Esophagus (tissue), 2 donors: ENCODE data around the gene FEV. TPM values are rescaled to one million over a fixed set of nuclear protein-coding genes. Genes with fewer than 3 reads are reported as not detected.

Source experiments
- H3K27ac ChIP-seq, 2 donors: one replicate each; pipeline ENCODE4 v1.5.1; 2013; ENCODE audit warnings: low read depth in 2 of 2, mild to moderate bottlenecking in 2 of 2, inconsistent platforms in 1 of 2, low read length in 1 of 2, moderate library complexity in 1 of 2
- H3K27me3 ChIP-seq, 2 donors: one replicate each; pipeline ENCODE4 v1.6.1; 2013; ENCODE audit warnings: low read length in 2 of 2, control low read depth in 1 of 2, mild to moderate bottlenecking in 1 of 2; ENCODE audit not compliant: insufficient read depth in 2 of 2, control insufficient read depth in 1 of 2
- H3K36me3 ChIP-seq, 2 donors: one replicate each; pipeline ENCODE4 v1.6.1; 2013; ENCODE audit warnings: low read length in 1 of 2; ENCODE audit not compliant: control insufficient read depth in 2 of 2, insufficient read depth in 2 of 2
- H3K4me1 ChIP-seq, 2 donors: one replicate each; pipeline ENCODE4 v1.6.1; 2013; ENCODE audit warnings: low read length in 1 of 2; ENCODE audit not compliant: control insufficient read depth in 2 of 2, insufficient read depth in 2 of 2
- H3K4me3 ChIP-seq, 2 donors: one replicate each; pipeline ENCODE4 v1.5.1; 2013; ENCODE audit warnings: low read length in 2 of 2, mild to moderate bottlenecking in 2 of 2, low read depth in 1 of 2, moderate library complexity in 1 of 2
- H3K9me3 ChIP-seq, 2 donors: one replicate each; pipeline ENCODE4 v1.6.1; 2013; ENCODE audit warnings: mild to moderate bottlenecking in 2 of 2, low read depth in 1 of 2, low read length in 1 of 2, moderate library complexity in 1 of 2; ENCODE audit not compliant: control insufficient read depth in 2 of 2, insufficient read depth in 1 of 2
- WGBS, 2 donors: extraction: QIAGEN DNeasy Blood & Tissue Kit; methylation state at CpG; one replicate each; pipeline ENCODE4 v1.1.7; 2013; 5-methylcytosine and 5-hydroxymethylcytosine counted together
- polyA plus RNA-seq, 2 donors: library from polyadenylated mRNA; stranded (reverse); fragments of 200-250 nt; gene quantifications; one replicate each; pipeline ENCODE4 v1.2.3, GENCODE V29; 2013
- donor health status: healthy with polysubstance abuse.
- donor health status: Bipolar disorder and iron deficiency.

Gene FEV
- polyA plus RNA-seq: not detected

DNA sequence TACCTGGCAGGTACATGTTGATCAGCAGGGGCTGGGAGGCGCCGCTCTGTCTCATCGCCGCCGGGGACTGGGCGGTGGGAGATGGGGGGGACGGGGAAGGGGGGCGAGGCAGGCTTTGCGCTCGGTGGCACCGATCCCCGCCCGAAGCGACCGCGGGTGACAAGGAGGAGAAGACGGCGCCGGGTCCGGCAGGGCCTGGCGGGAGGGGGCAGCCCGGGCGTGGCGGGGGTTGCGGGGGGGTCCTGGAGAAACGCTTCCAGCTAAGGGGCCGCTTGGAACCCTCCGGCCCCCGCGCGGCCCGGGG, at the start of gene FEV:
FEV (minus strand) TSS at position 164 of the 304 bp plus-strand sequence; CDS start at position 55, 109 bp downstream.
- Histone ChIP-seq H3K36me3 (no peaks in the 10 kb centered on the region), H3K27ac (no peak within 1 kb of the TSS), H3K4me1 (peaks cover 13 to 14% of the 10 kb centered on the region in 2 donors), H3K4me3 (no peak within 1 kb of the TSS), H3K27me3 (peaks cover 14 to 49% of the 10 kb centered on the region in 2 donors), H3K9me3 (peaks cover 0 to 4% of the 10 kb centered on the region in 2 donors)
- 1 to 3% methylated on average over 31 to 32 of the region's 32 CpGs for WGBS, 2 donors

DNA sequence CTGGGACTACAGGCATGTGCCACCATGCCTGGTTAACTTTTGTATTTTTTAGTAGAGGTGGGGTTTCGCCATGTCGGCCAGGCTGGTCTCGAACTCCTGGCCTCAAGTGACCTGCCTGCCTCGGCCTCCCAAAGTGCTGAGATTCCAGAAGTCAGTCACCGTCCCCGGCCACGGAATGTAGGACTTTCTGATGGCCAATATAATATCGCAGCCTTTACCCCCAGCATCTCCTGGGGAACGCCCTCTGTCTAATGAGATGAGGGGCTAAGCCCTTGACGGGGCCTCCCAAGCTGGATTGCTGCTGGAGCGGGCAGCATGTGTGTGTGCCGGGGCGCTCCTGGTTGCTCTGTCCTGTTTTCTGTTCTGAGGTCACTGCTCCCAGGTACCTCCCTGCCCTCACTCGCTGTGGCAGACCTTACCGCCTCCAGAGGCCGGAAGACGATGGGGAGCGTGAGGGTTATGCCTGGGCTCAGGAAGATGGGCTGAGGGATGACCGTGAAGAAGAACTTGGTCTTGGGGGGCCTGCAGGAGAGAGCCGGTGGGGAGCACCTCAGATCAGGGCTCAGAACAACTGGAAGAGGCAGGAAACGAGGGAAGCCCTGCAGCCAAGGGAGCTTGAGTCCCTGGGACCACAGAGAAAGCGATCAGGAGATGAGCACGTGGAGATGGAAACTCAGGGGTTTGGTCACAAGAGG, 47.2 kb upstream of the FEV start:
- WGBS, 2 donors: 82% methylated on average over 23 of the region's 23 CpGs
- H3K4me3 ChIP-seq: no peak overlapping the region
- no peaks in the 10 kb centered on the region for H3K27me3 ChIP-seq
- no peaks in the 10 kb centered on the region for H3K9me3 ChIP-seq
- no peaks in the 10 kb centered on the region for H3K4me1 ChIP-seq
- H3K27ac ChIP-seq: no peak overlapping the region
- no peaks in the 10 kb centered on the region for H3K36me3 ChIP-seq

GRCh38 chr2:219031005-219031738, 46.2 kb upstream of the FEV start:
- H3K27me3 ChIP-seq: no peaks in the 10 kb centered on the region
- H3K27ac ChIP-seq: no peak overlapping the region
- no peaks in the 10 kb centered on the region for H3K9me3 ChIP-seq
- WGBS, 2 donors: 77 to 85% methylated on average over 16 to 21 of the region's 21 CpGs
- no peak overlapping the region for H3K4me3 ChIP-seq
- H3K4me1 ChIP-seq: no peaks in the 10 kb centered on the region
- H3K36me3 ChIP-seq: no peaks in the 10 kb centered on the region

- no peaks in the 10 kb centered on the region for H3K27me3 ChIP-seq
- H3K4me1 ChIP-seq: no peaks in the 10 kb centered on the region
- no peaks in the 10 kb centered on the region for H3K36me3 ChIP-seq
- 70 to 74% methylated on average over 15 to 16 of the region's 16 CpGs for WGBS, 2 donors
- no peaks in the 10 kb centered on the region for H3K9me3 ChIP-seq
- no peak overlapping the region for H3K4me3 ChIP-seq
- H3K27ac ChIP-seq: no peak overlapping the region
These were observed 45.4 kb upstream of the FEV start for GRCh38 chr2:219030177-219030940.

DNA sequence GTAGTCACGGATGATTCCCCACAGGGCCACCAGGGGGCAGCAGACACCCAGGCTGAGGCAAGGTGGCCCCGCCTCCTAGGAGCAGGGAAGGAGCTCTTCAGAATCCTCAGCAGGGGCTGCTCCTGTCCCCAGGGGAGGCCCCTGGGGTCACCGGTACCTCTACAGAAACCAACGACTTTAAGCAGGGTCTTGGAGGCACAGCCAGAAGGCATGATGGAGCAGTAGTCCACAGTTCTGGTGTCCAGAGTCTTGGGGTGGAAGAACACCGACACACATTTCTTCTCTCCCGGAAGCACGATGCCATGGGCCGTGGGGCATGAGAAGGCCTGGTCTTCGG, 44.8 kb upstream of the FEV start:
- Histone ChIP-seq H3K36me3 (no peaks in the 10 kb centered on the region), H3K27me3 (no peaks in the 10 kb centered on the region), H3K9me3 (no peaks in the 10 kb centered on the region), H3K27ac (no peak overlapping the region), H3K4me1 (no peaks in the 10 kb centered on the region), H3K4me3 (no peak overlapping the region)
- WGBS, 2 donors: 30 to 38% methylated on average over 9 of the region's 9 CpGs

GRCh38 chr2:219028996-219029828, 44.2 kb upstream of the FEV start:
- H3K27ac ChIP-seq: no peak overlapping the region
- no peak overlapping the region for H3K4me3 ChIP-seq
- H3K36me3 ChIP-seq: no peaks in the 10 kb centered on the region
- H3K4me1 ChIP-seq: no peaks in the 10 kb centered on the region
- 72 to 76% methylated on average over 13 of the region's 13 CpGs for WGBS, 2 donors
- H3K27me3 ChIP-seq: no peaks in the 10 kb centered on the region
- H3K9me3 ChIP-seq: no peaks in the 10 kb centered on the region

DNA sequence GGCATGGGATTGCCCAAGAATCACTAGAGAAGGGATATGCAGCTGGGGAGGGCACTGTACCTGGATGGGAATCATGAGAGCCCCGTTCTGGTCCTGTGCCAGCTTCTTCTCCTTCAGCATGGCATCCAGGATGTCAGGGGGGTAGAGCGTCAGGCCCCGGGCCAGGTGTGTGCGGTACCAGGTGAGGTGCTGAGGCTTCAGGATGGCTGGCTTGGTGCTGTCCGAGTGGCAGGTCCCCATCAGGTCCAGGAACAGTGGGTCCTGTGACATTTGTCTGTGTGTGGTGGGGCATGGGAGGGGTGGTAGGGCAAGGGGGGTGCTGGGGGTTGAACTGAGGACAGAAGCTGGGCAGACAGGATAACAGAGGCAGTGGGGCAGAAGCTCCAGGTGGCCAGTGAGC, 43.2 kb upstream of the FEV start:
- Histone ChIP-seq H3K27me3 (no peaks in the 10 kb centered on the region), H3K9me3 (no peaks in the 10 kb centered on the region)
- WGBS, 2 donors: 69 to 70% methylated on average over 5 of the region's 5 CpGs

DNA sequence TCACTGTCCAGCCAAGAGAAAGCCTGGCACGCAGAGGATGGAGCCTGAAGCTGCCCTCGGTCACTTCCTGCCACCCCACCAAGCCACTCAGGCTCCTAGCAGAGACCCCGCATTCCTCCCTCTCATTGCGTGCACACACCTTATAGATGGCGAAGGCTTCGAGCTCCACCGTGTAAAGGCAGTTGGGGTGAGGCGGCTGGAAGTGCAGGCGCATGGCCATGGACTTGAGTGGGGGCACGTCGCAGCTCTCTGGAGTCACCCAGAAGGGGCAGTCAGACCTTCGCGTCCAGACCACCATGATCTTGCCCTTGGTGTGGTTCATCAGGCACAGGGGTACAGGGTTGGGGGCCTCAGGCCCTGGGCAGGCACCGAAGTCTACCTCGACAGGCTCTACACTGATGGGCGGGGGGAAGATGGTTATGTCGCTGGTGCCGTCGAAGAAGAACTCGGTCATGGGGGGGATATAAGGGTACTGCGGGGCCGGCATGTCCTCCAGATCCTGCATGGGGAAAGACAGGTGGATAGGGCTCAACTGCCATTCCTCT, 42.6 kb upstream of the FEV start:
- H3K9me3 ChIP-seq: no peaks in the 10 kb centered on the region
- 88 to 90% methylated on average over 22 of the region's 22 CpGs for WGBS, 2 donors
- no peaks in the 10 kb centered on the region for H3K27me3 ChIP-seq
- H3K4me3 ChIP-seq: no peak overlapping the region
- no peaks in the 10 kb centered on the region for H3K36me3 ChIP-seq
- H3K4me1 ChIP-seq: no peaks in the 10 kb centered on the region
- no peak overlapping the region for H3K27ac ChIP-seq

More for the DNA sequence above, 43.2 kb upstream of the FEV start:
- Histone ChIP-seq H3K27ac (no peak overlapping the region), H3K36me3 (no peaks in the 10 kb centered on the region), H3K4me3 (no peak overlapping the region), H3K4me1 (no peaks in the 10 kb centered on the region)

DNA sequence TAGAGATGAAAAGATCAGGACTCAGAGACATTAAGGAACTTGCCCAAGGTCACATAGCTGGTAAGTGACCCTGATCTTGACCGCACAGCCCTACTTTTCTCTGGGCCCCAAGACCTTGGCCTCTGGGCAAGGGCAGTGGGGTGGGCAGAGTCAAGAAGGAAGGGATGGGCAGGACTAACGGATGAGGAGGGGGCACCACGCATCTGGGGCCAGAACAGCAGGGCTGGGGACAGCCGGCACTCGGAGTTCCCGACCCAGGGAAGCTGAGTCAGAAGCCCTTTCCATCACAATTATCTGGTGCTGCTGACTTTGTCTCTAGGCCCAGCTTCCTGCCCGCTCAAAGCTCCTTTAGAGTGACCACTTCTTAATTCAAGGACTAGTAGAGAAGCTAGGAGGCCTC, 42.0 kb upstream of the FEV start:
- Histone ChIP-seq H3K27me3 (no peaks in the 10 kb centered on the region), H3K4me1 (no peaks in the 10 kb centered on the region), H3K9me3 (no peaks in the 10 kb centered on the region), H3K27ac (no peak overlapping the region), H3K4me3 (no peak overlapping the region), H3K36me3 (no peaks in the 10 kb centered on the region)
- WGBS, 2 donors: 78 to 83% methylated on average over 7 of the region's 7 CpGs
